ENCODE measurements around the gene LILRB3. TPM values are rescaled to one million over a fixed set of nuclear protein-coding genes. Genes with fewer than 3 reads are reported as not detected.
A peak's percentile ranks its signal among the peaks of the same experiment; 100 is the strongest.
"Not testable (repeated sequence)": the region's sequence is repeated elsewhere in the genome, so short reads cannot be mapped to it uniquely, and the experiment has no call there.

The LILRB3 gene
- 1 to 10 TPM in 2 of 4 donors, under 1 TPM in 1, not detected in 1; 0.51 to 7.1 (median 3.6) TPM for total RNA-seq

DNA sequence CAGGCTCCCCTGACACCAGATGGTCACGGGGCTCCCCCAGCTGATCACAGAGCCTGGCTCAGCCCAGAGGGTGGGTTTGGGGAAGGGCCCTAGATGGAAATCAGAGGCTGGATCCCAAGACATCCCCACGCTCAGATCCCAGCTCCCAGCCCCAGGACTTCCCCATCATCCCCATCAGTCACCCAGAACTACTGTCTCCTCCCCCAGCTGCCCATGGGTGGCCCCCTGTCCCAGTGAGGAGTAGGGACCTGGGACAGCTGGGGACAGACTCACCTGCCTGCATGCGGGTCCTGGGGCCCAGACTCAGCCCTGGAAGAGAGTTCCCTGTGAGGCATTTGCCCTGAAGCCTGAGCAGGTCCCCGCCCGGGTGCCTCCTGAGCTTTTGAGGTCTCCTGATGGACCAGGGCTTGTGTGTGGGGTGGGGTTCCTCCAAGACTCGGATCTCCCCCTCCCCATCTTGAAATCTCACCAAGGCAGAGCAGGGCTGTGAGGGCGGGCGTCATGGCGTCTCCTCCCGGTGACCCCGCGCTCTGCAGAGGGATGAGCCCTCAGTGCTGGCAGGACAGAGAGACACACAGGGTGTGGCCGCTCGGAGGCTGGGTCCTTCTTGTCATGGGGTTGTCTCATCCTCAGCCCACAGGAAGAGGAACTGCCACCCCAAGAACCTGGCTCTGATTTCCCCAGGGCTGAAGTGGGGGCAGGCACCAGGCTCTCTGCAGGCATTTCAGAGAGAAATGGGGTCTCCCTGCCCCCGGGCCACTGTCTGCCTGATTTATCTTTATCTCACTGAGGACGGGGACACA, at the start of gene LILRB3:
Gene LILRB3, minus strand, starts transcription at position 534 of the 803 bp plus-strand sequence. Its CDS starts 31 bp downstream, at position 503.
- in situ Hi-C loops (cut with MboI; ENCODE audit: low sequenced_read_pairs in 4 of 4); DNase-seq; H3K27me3 ChIP-seq; H3K36me3 ChIP-seq; H3K4me1 ChIP-seq; ATAC-seq; H3K27ac ChIP-seq; H3K9me3 ChIP-seq: not testable (repeated sequence)
- peak within 1 kb of the TSS in 1 of 4 donors; percentile 22 for H3K4me3 ChIP-seq
- intact Hi-C loops (cut with DNase I; ENCODE audit: low total_unique reads), result loop anchor here (2.0 kb wide), 1 partner anchor 24 kb away; no protein-coding TSS in a partner anchor

DNA sequence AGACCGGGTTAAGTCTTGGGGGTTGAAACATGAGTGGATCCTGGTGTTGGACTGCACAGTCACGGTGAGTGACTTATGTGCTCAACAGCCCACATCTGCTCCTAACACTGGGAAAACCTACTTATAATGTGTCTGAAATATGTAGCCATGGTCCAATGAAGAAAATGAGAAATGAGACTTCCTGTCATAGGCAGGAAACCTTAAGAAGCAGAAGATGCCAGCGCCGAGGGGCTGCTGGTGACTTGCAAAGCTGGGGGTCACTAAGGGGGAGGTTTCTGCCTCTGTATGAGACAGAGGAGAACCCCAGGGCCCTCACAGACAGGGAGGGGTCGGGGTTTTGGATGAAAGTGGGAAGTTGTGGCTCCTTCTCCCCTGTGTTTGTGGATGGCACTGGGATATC, 49.4 kb upstream of the LILRB3 start:
- DNase-seq; in situ Hi-C loops (cut with MboI; ENCODE audit: low sequenced_read_pairs in 4 of 4); H3K27ac ChIP-seq; H3K4me1 ChIP-seq; intact Hi-C loops (cut with DNase I; ENCODE audit: low total_unique reads); H3K9me3 ChIP-seq; H3K36me3 ChIP-seq; H3K27me3 ChIP-seq; H3K4me3 ChIP-seq; ATAC-seq: not testable (repeated sequence)

DNA sequence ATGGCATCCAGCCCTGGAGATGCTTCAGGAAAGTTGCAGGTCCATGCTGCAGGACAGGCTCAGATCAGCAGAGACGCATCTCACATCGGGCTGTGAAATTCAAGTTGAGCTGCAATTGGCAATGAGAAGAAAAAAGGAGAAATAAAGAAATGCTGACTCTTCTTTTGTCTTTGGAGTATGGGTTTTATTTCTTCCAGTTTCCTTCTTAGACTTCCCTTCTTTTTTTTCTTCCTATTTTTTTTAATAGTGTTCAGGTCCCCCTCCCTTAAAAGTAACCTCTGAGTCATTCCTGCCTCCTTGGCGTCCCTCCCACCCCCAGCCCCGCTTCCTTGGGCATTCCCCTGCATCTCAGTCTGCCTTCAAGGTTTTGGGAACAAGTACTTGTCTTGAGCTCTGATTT, 48.8 kb upstream of the LILRB3 start:
- H3K4me1 ChIP-seq; H3K36me3 ChIP-seq; H3K4me3 ChIP-seq; ATAC-seq; H3K9me3 ChIP-seq; in situ Hi-C loops (cut with MboI; ENCODE audit: low sequenced_read_pairs in 4 of 4); H3K27ac ChIP-seq; DNase-seq; H3K27me3 ChIP-seq; intact Hi-C loops (cut with DNase I; ENCODE audit: low total_unique reads): not testable (repeated sequence)

DNA sequence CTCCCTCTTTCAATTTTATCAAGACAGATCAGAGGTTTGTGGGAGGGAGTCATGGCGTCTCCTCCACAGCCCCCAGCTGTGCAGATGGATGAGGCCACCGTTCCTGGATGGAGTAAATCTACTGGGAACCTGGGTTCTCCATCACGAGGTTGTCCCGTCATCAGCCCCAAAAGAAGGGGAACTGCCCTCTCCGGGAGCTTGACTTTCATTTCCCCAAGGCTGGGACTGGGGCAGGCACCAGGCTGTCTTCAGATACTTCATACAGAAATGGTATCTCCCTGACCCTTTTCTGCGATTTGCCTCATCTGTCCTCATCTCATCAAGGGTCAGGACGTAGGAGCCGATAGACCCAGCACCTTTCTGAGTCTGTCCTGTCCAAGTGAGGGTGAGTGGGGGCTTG, 48.3 kb upstream of the LILRB3 start:
- Histone ChIP-seq H3K4me3 (no peak overlapping the region), H3K36me3 (no peaks in the 10 kb centered on the region), H3K27me3 (no peaks in the 10 kb centered on the region), H3K9me3 (no peaks in the 10 kb centered on the region), H3K4me1 (no peaks in the 10 kb centered on the region), H3K27ac (no peak overlapping the region)
- ATAC-seq (no peak), DNase-seq (peak in 1 of 2 donors; percentile 28)
- intact Hi-C loops (cut with DNase I; ENCODE audit: low total_unique reads), result no loop called here
- TF ChIP-seq POLR2A (IDR thresholded peaks at IDR 0.05), result no peak
- TF ChIP-seq, protein P1, sequence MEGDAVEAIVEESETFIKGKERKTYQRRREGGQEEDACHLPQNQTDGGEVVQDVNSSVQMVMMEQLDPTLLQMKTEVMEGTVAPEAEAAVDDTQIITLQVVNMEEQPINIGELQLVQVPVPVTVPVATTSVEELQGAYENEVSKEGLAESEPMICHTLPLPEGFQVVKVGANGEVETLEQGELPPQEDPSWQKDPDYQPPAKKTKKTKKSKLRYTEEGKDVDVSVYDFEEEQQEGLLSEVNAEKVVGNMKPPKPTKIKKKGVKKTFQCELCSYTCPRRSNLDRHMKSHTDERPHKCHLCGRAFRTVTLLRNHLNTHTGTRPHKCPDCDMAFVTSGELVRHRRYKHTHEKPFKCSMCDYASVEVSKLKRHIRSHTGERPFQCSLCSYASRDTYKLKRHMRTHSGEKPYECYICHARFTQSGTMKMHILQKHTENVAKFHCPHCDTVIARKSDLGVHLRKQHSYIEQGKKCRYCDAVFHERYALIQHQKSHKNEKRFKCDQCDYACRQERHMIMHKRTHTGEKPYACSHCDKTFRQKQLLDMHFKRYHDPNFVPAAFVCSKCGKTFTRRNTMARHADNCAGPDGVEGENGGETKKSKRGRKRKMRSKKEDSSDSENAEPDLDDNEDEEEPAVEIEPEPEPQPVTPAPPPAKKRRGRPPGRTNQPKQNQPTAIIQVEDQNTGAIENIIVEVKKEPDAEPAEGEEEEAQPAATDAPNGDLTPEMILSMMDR (IDR thresholded peaks at IDR 0.05 in 4 of 5, conservative IDR thresholded peaks at IDR 0.05 in 1 of 5), result no peak
- in situ Hi-C loops (cut with MboI; ENCODE audit: low sequenced_read_pairs in 4 of 4), result no loop called here

DNA sequence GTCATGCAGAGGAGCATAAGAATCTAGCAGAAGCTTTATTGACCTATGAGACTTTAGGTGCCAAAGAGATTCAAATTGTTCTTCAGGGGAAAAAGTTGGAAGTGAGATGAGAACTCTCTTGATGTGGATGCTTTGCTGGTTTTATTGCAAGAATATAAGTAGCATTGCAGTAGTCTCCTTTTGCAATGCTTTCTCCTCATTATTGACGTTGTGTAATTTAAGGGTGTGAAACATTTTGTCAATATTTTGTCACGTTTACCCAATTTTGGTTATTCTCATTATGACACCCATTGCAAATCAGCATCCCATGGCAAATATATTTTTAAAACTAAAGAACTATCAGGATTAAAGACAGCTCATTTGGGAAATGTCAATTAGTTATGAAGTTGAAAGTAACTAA, 46.1 kb upstream of the LILRB3 start:
- no peaks in the 10 kb centered on the region for H3K27me3 ChIP-seq
- no peak overlapping the region for H3K27ac ChIP-seq
- intact Hi-C loops (cut with DNase I; ENCODE audit: low total_unique reads), result no loop called here
- no peak overlapping the region for H3K4me3 ChIP-seq
- ATAC-seq, result no peak
- H3K36me3 ChIP-seq, result no peaks in the 10 kb centered on the region
- no peak for DNase-seq
- in situ Hi-C loops (cut with MboI; ENCODE audit: low sequenced_read_pairs in 4 of 4), result no loop called here
- H3K4me1 ChIP-seq, result no peaks in the 10 kb centered on the region
- TF ChIP-seq, protein P1 (IDR thresholded peaks at IDR 0.05 in 4 of 5, conservative IDR thresholded peaks at IDR 0.05 in 1 of 5), result no peak
- no peak for TF ChIP-seq POLR2A (IDR thresholded peaks at IDR 0.05)
- no peaks in the 10 kb centered on the region for H3K9me3 ChIP-seq

DNA sequence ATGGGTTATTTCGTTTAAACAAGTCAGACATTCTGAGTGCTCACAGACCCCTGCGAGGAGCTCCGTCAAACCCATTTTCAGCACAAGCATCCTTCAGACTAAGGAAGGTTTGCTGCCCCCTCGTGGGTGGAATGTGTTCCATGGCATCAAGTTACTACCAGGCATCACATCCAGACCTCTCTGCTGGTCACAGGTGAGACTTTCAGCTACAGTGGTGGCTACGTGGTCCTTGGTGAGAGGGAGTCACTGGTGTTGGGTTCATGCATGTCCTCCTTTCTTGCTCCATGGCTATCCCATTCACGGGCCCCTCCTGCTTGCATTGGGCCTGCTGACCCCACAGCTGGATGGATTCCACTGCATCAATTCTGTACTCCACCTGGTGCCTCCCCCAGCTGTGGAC, 43.3 kb upstream of the LILRB3 start:
- no peaks in the 10 kb centered on the region for H3K9me3 ChIP-seq
- ATAC-seq (no peak), DNase-seq (no peak)
- intact Hi-C loops (cut with DNase I; ENCODE audit: low total_unique reads) (no loop called here), in situ Hi-C loops (cut with MboI; ENCODE audit: low sequenced_read_pairs in 4 of 4) (no loop called here)
- no peak overlapping the region for H3K4me3 ChIP-seq
- no peaks in the 10 kb centered on the region for H3K4me1 ChIP-seq
- no peaks in the 10 kb centered on the region for H3K27me3 ChIP-seq
- H3K27ac ChIP-seq, result no peak overlapping the region
- H3K36me3 ChIP-seq, result no peaks in the 10 kb centered on the region
- TF ChIP-seq, protein P1 (IDR thresholded peaks at IDR 0.05 in 4 of 5, conservative IDR thresholded peaks at IDR 0.05 in 1 of 5), result peak in 3 of 5 experiments; percentile 24 to 49 (median 26)
- TF ChIP-seq POLR2A (IDR thresholded peaks at IDR 0.05), result no peak

Measured in gastrocnemius medialis (tissue), 4 donors.